Stimulated activated CD4-positive, alpha-beta T cell treated with anti-CD3 and anti-CD28 coated beads, Interleukin-2, amount 100 ng/mL, for 24 hours (primary cell): ENCODE data around the gene LMF1.

Experiments
- DNase-seq, 2 donors: peaks; one replicate each; pipeline ENCODE4 v3.0.0-alpha.2; 2020

Gene LMF1

GRCh38 chr16:1002399-1003166 is 31.8 kb upstream of the LMF1 start:
- DNase-seq, result peak; percentile 84 to 87

DNA sequence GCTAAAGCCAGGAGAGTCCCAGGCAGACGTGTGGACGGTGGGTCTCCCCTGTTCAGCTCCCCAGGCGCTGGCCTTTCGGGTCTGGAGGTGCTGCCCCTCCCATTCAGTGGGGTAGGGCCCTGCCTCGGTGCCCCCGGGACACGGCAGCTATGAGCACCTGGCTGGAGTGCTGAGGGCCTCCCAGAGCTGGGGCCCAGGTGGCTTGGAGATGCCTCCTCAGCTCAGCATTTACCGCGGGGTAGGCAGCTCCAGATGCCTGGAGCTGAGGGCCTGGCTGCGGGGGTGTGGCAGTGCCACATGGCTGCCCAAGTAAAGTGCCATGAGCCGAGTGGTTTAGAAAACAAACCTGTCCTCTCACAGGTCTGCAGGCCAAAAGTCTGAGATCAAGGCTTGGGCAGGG is 30.3 kb upstream of the LMF1 start:
- DNase-seq, result no peak

DNA sequence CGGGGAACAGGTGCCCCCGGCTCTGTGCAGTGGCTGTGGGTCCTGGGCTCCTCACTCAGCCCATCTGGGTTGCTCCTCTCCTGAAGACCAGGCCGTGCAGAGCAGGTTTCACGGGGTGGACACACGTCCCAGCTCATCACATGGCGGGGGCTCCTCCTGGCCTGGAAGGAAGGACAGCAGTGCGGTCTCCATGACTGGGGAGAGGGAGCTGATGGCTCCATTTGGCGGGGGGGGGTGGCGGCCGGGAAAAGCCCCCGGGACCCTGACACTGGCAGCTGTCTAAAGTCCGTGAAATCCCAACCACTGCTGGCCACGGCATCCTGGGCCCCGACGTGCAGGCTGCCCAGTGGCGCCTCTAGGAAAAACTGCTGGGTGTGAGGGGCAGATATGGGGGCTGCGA is 29.8 kb upstream of the LMF1 start:
- no peak for DNase-seq

GRCh38 chr16:999677-1000076 is 28.9 kb upstream of the LMF1 start:
- no peak for DNase-seq

- DNase-seq, result no peak
Measured at GRCh38 chr16:998615-999014, 27.8 kb upstream of the LMF1 start.

DNA sequence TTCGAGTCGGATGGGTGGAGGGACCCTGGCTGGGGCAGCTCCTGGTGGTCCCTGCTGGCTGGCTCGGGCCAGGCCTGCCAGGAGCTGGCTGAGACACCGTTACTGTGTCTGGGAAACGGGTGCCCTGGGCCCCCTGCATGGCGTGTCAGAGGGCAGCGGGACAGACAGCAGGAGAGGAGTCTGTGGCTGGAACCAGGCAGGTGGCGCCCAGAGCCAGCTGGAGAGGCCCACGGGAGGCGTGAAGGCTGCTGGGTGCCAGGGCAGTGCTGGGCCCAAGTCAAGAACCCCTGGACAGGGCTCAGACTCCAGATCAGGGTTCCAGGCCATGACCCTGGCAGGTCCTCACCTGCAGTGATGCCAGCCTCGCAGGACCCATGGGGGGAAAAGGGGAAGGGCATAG is 27.4 kb upstream of the LMF1 start:
- DNase-seq, result no peak

DNA sequence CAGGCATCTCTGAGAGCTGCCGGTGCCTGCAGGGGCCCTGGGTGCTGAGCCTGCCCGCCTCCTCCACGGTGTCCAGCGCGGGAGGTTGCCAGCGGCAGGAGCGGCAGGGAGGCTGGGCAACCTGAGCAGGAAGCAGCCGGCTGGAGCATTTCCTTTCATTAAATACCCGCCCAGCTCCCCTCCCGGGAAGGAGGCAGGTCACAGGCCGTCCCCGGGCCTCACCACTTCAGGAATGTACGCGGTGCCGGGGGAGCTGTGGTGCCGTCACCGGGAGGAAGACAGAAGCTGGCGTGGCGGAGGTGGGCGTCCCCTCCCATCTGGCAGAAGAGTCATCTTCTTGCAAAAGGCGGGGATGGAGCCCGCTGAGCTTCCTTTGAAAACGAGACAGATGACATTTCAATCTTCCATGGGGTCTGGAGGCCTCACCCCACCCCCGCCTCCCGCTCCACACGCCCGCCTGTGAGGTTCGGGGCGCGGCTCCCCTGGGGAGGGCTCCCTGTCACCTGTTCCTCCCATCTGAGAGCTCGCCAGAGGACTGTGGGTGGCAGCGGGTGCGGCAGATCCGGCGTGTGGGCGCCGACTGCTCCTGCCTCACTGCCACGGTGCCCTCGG is 26.8 kb upstream of the LMF1 start:
- peak; percentile 53 to 65 for DNase-seq

DNA sequence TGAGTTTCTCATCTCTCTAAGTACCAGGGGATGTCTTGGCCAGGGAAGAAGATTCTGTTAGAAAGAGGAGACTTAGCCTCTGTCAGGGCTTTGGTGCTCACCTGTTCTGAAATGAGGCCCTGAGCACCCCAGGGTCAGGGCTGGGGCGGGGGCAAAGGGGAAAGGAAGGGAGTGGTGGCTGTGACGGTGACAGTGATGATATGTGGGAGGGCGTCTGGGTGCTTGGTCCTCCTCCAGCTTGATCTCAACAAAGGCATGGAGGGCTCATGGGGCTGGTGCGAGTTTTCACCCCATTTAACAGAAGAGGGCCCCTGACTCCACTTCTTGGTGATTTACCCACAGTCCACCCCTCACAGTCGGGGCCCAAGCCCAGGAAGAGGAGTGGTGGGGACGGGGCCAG is 25.9 kb upstream of the LMF1 start:
- DNase-seq, result no peak

GRCh38 chr16:995783-996182 is 25.0 kb upstream of the LMF1 start:
- no peak for DNase-seq

- DNase-seq, result no peak
Measured at GRCh38 chr16:995087-995486, 24.3 kb upstream of the LMF1 start.

DNA sequence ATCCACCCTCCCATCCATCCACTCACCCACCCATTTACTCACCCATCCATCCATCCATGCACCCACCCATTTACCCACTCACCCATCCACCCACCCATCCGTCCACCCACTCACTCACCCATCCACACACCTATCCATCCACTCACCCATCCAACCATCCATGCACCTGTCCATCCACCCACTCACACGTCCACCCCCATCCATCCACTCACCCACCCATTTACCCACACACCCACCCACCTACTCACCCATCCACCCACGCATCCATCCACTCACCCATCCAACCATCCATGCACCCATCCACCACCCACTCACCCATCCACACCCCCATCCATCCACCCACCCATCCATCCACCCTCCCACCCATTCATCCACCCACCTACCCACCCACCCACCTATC is 22.9 kb upstream of the LMF1 start:
- DNase-seq, result no peak

DNA sequence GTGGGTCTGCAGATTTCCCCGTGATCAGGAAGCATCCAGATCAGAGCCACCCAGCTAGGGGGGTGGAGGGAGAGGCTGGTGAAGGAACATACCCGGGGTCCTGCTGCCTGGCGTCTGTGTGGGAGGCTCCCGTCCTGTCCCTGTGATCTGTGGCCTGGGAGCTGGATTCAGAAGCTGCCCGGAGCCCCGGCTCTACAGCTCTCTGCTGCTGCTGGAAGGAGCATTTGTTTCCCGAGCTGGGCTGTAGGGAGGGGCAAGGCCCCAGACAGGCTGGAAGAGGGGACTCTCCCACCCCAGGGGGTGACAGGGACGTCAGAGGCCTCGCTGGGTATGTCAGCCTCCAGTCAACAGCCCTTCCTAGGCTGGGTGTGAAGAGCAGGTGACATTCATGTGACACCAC is 21.0 kb upstream of the LMF1 start:
- DNase-seq, result no peak

DNA sequence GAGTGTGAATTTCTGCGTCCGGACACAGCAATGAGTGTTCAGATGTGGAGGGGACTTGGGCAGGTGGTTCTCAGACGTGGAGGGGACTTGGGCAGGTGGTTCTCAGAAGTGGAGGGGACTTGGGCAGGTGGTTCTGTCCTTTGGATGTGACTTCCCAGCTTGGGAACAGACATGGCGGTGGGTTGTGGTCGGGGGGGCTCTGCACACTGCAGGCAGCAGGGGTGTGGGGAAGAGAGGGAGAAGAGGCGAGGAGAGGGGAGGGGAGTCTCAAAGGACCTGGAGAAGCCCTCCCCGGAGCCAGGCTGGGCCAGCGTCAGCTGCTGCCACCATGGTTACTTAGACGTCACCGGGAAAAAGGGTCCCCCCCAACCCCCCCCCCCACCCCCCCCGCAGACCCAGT is 20.6 kb upstream of the LMF1 start:
- no peak for DNase-seq

DNA sequence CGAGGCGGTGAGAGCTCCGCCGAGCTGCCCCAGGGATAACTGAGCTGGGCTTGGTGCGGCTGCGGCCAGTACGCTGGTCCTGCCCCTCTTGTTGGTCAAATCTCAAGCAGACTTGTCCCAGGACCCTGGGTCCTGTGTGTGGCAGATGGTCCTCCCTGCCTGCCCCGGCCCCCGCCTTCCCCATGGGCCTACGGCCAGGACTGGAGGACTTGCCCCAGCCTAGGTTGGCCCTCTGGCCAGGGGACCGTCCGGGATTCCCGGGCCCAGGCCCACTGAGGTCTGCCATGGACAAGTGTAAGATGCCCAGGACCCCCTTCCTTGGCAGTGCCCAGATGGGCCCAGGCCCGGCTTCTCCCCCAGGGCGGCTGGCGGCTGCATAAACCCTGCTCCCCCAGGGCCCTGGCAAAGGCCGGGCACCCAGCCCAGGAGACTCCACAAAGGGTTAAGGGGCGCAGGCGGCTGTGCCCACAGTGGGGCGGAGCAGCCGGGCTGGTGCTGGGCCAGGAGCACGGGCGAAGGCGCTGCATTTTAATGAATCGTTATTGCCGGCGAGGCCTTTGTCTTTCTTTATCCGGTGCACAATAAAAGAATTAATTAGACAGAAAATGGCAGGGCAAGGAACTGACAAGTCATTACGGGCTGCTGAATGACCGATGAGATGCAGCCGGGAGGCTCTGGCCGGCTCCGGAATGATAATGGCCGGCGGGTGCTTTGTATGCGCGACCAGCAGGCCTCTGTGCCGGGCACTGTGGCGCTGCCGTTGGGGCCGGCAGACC is 19.9 kb upstream of the LMF1 start:
- no peak for DNase-seq

GRCh38 chr16:989354-989814 is 18.6 kb upstream of the LMF1 start:
- no peak for DNase-seq

- DNase-seq, result no peak
Measured at GRCh38 chr16:988471-989353, 17.9 kb upstream of the LMF1 start.

DNA sequence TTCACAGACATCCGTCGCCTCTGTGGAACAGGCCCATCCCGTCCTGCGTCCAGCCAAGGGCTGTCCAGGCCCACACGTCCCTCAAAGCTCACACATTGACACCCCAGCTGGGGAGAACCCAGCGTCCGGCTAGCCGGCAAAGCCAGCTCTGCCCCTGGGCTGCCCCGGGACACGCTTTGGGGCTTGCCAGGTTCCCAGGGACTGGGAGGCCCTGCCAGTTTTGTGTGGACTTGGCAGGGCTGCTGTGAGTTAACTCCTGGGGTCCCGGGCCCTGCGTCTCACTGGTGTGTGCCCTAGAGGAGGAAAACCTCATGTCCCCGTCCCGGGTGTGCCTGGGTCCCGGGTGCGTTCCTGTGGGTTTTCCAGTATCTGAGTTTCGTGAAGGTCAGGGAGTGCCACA is 17.1 kb upstream of the LMF1 start:
- DNase-seq, result no peak

- DNase-seq, result no peak
Measured at GRCh38 chr16:986925-987582, 16.3 kb upstream of the LMF1 start.

DNA sequence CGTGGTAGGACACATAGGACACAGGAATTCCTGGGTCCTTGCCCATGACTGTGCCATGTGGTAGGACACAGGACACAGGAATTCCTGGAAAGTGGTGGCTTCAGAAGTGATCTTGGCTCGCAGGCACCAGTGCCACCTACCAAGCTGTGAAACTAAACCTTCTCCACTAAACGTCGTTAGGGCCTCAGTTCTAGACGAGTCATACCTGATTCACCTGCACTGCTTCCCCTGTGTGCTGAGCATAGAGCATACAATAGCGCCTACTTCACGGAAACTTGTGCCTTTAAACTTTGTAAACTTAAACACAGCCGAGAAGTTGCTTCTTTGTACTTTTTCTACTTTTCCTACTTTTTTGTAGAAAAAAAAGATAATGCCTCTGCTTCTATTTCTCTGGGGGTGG is 15.6 kb upstream of the LMF1 start:
- no peak for DNase-seq

GRCh38 chr16:985646-986400 is 15.0 kb upstream of the LMF1 start:
- no peak for DNase-seq
